ENCODE data around the gene CAMK1D. TPM values are rescaled to one million over a fixed set of nuclear protein-coding genes. Genes with fewer than 3 reads are reported as not detected.
A peak's percentile ranks its signal among the peaks of the same experiment; 100 is the strongest.

The CAMK1D gene
- total RNA-seq, 4 donors from 2014 or later = 0.55 to 2.2 (median 1.5) TPM

- peak overlapping the region; percentile 76 to 85 (median 80) for H3K27ac ChIP-seq
- in situ Hi-C loops (cut with MboI; ENCODE audit: low sequenced_read_pairs in 4 of 4) = loop anchor here in 3 of 4 donors (10.0 kb wide), 4 partner anchors 185 to 455 kb away; no protein-coding TSS in a partner anchor
- peak in 1 of 2 donors; percentile 28 for DNase-seq
Measured at GRCh38 chr10:12719365-12719764, 370.0 kb downstream of the CAMK1D start.

GRCh38 chr10:12720217-12720981 lies 371.1 kb downstream of the CAMK1D start:
- ATAC-seq (peak; percentile 96 to 97), DNase-seq (peak; percentile 73 to 85)
- no peak for TF ChIP-seq POLR2A (IDR thresholded peaks at IDR 0.05)
- no peak for TF ChIP-seq CTCF (IDR thresholded peaks at IDR 0.05 in 4 of 5, conservative IDR thresholded peaks at IDR 0.05 in 1 of 5)
- no peaks in the 10 kb centered on the region for H3K27me3 ChIP-seq
- H3K27ac ChIP-seq = peak overlapping the region; percentile 77 to 85 (median 80)
- H3K4me1 ChIP-seq = peaks cover 5 to 19% of the 10 kb centered on the region in 2 donors
- H3K4me3 ChIP-seq = no peak overlapping the region
- in situ Hi-C loops (cut with MboI; ENCODE audit: low sequenced_read_pairs in 4 of 4) (loop anchor here in 1 of 4 donors (10.0 kb wide), 1 partner anchor 364 kb away; no protein-coding TSS in a partner anchor), intact Hi-C loops (cut with DNase I; ENCODE audit: low total_unique reads) (loop anchor here (2.0 kb wide), 1 partner anchor 30 kb away; no protein-coding TSS in a partner anchor)
- H3K9me3 ChIP-seq = no peaks in the 10 kb centered on the region
- no peaks in the 10 kb centered on the region for H3K36me3 ChIP-seq

More at GRCh38 chr10:12719365-12719764, 370.0 kb downstream of the CAMK1D start:
- Histone ChIP-seq H3K27me3 (no peaks in the 10 kb centered on the region), H3K4me1 (peaks cover 5 to 19% of the 10 kb centered on the region in 2 donors), H3K36me3 (no peaks in the 10 kb centered on the region), H3K9me3 (no peaks in the 10 kb centered on the region), H3K4me3 (no peak overlapping the region)
- intact Hi-C loops (cut with DNase I; ENCODE audit: low total_unique reads) = loop anchor here (2.0 kb wide), 1 partner anchor 379 kb away; no protein-coding TSS in a partner anchor
- TF ChIP-seq CTCF (IDR thresholded peaks at IDR 0.05 in 4 of 5, conservative IDR thresholded peaks at IDR 0.05 in 1 of 5) (no peak), POLR2A (IDR thresholded peaks at IDR 0.05) (no peak)
- no peak for ATAC-seq

DNA sequence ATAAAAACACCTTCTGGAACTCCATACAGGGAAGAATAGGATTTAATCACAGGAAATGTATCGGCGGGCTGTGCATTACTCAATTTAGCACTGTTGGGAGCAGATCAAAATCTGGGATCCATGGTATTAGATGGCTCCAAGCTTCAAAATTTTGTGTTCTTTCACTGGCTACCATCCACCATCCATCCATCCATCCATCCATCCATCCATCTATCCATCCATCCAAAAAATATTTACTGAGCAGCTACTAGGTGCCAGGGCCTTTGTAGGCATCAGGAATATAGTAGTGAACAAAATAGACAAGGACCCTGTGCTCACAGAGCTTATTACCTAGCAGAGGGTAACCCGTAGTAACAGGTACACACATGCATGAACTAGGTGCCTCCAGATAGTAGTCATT lies 372.0 kb downstream of the CAMK1D start:
- Histone ChIP-seq H3K4me3 (no peak overlapping the region), H3K36me3 (no peaks in the 10 kb centered on the region), H3K9me3 (no peaks in the 10 kb centered on the region), H3K27me3 (no peaks in the 10 kb centered on the region), H3K27ac (peak overlapping the region; percentile 77 to 85 (median 80)), H3K4me1 (peaks cover 5 to 19% of the 10 kb centered on the region in 2 donors)
- TF ChIP-seq POLR2A (IDR thresholded peaks at IDR 0.05) = no peak
- TF ChIP-seq CTCF (IDR thresholded peaks at IDR 0.05 in 4 of 5, conservative IDR thresholded peaks at IDR 0.05 in 1 of 5) = no peak
- DNase-seq (no peak), ATAC-seq (no peak)
- intact Hi-C loops (cut with DNase I; ENCODE audit: low total_unique reads) (loop anchor here (2.0 kb wide), 1 partner anchor 29 kb away; no protein-coding TSS in a partner anchor), in situ Hi-C loops (cut with MboI; ENCODE audit: low sequenced_read_pairs in 4 of 4) (loop anchor here in 1 of 4 donors (10.0 kb wide), 1 partner anchor 363 kb away; no protein-coding TSS in a partner anchor)

- ATAC-seq (no peak), DNase-seq (no peak)
- H3K36me3 ChIP-seq = no peaks in the 10 kb centered on the region
- in situ Hi-C loops (cut with MboI; ENCODE audit: low sequenced_read_pairs in 4 of 4) (loop anchor here in 1 of 4 donors (10.0 kb wide), 1 partner anchor 362 kb away; no protein-coding TSS in a partner anchor), intact Hi-C loops (cut with DNase I; ENCODE audit: low total_unique reads) (no loop called here)
- TF ChIP-seq CTCF (IDR thresholded peaks at IDR 0.05 in 4 of 5, conservative IDR thresholded peaks at IDR 0.05 in 1 of 5) (no peak), POLR2A (IDR thresholded peaks at IDR 0.05) (no peak)
- H3K27me3 ChIP-seq = no peaks in the 10 kb centered on the region
- no peaks in the 10 kb centered on the region for H3K9me3 ChIP-seq
- no peak overlapping the region for H3K4me3 ChIP-seq
- H3K27ac ChIP-seq = no peak overlapping the region
- H3K4me1 ChIP-seq = peaks cover 5 to 23% of the 10 kb centered on the region in 2 donors
Measured at GRCh38 chr10:12723220-12723619, 373.9 kb downstream of the CAMK1D start.

Measured in gastrocnemius medialis (tissue), 4 donors.